ENCODE data around the gene SYNGR3.

Gene SYNGR3, protein sequence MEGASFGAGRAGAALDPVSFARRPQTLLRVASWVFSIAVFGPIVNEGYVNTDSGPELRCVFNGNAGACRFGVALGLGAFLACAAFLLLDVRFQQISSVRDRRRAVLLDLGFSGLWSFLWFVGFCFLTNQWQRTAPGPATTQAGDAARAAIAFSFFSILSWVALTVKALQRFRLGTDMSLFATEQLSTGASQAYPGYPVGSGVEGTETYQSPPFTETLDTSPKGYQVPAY

DNA sequence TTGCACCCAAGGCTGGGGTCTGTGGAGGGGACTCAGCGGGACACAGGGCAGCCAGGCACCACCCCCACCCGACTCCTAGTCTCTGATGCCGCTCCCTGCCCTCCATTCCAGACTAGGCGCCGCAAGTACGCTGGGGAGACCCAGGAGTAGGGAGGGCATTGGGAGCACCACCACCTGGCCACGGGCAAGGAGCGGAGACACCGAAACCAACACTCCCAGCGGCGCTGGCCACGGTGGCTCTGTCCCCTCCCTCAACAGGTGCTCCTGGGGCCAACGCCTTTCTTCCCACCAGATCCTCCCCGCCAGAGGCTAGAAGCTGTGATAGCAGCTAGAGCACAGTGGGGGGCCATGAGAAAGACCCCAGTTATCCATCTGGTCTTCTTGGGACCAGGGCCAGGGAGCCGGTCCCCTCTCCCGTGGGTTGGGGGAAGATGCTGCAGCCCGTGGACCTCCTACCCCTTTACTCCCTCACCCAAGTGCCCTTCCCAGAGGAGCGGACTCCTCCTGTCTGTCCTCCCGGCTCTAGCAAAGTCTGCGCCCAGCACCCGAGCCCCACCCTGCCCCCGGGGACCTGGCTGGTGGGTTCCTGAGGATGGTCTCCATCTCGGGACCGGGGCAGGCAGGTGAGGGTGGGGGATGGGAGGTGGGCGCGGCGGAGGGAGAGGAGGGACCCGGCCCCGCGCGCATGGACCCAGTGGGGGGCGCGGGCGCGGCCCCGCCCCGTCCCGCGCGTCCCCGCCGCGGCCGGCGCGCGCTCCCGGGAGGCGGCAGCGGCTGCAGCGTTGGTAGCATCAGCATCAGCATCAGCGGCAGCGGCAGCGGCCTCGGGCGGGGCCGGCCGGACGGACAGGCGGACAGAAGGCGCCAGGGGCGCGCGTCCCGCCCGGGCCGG lies at the start of gene SYNGR3:
Gene SYNGR3 (plus strand): TSS at position 762 of the 892 bp plus-strand sequence. CDS start 133 bp downstream, outside the sequence.
- TF ChIP-seq, protein P1, sequence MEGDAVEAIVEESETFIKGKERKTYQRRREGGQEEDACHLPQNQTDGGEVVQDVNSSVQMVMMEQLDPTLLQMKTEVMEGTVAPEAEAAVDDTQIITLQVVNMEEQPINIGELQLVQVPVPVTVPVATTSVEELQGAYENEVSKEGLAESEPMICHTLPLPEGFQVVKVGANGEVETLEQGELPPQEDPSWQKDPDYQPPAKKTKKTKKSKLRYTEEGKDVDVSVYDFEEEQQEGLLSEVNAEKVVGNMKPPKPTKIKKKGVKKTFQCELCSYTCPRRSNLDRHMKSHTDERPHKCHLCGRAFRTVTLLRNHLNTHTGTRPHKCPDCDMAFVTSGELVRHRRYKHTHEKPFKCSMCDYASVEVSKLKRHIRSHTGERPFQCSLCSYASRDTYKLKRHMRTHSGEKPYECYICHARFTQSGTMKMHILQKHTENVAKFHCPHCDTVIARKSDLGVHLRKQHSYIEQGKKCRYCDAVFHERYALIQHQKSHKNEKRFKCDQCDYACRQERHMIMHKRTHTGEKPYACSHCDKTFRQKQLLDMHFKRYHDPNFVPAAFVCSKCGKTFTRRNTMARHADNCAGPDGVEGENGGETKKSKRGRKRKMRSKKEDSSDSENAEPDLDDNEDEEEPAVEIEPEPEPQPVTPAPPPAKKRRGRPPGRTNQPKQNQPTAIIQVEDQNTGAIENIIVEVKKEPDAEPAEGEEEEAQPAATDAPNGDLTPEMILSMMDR (IDR thresholded peaks at IDR 0.05; ENCODE audit: insufficient read depth, low read length, missing control alignments): no peak
- CTCF ChIA-PET: interaction anchor here (1.2 to 16.4 kb wide), 2 partner anchors 14 to 151 kb away, joined by 5 to 163 read pairs; no protein-coding TSS in a partner anchor
- POLR2A ChIA-PET: no interaction called here
- no peak for DNase-seq (ENCODE audit: low read depth, low spot score)
- no peak within 1 kb of the TSS; the same call in 1 of the 2 replicates for H3K4me3 ChIP-seq (ENCODE audit: low read depth, low read length)

DNA sequence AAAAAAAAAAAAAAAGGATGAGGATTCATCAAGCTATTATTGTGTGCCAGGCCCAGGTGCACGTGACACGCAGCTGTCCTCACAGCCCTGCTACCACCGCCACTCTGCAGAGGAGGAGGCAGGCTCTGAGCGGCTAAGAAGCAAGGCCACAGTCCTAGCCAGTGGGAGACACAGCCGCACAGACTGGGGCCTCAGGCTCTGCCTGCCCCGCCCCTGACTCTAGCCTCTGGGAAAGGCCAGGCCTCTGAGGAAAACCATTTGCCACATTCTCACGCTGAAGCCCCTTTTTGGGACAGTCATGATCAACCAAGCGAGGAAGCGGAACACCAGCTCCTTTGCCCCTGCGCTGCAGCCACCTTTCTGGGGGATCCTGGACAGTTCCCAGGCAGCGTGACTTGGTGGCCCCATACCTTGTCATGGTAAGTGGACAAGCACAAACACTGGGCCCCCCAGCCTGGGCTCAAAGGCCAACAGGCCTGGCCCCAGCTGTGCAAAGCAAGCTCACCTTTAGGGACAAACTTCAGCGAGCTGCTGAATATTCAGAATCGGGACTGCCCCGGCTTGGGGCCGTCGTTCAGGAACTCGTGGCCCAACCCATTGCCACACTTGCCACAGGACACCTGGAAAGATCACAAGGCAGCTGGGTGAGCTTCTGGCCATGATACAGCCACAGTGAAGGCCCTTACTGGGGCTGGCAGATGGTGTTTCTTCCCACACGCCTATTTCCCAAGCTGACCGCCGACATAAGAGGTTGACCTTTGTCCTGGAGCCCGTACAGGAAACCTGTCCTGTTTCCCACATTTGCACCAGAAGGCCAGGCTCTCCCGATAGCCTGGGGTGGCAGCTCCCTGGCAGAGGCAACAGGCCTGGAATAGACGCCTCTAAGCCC lies 49.3 kb upstream of the SYNGR3 start:
- ChIA-PET POLR2A (interaction anchor here (1.7 kb wide), 1 partner anchor 24 kb away, joined by 5 read pairs; the partner anchor contains the start of gene RPS2), CTCF (interaction anchor here (0.7 to 7.4 kb wide), 9 partner anchors 8 to 200 kb away, joined by 3 to 80 read pairs (median 4); partner anchors contain the start of gene RPS2)
- H3K4me3 ChIP-seq (ENCODE audit: low read depth, low read length): no peak overlapping the region
- TF ChIP-seq, protein P1 (IDR thresholded peaks at IDR 0.05; ENCODE audit: insufficient read depth, low read length, missing control alignments): no peak
- DNase-seq (ENCODE audit: low read depth, low spot score): no peak

DNA sequence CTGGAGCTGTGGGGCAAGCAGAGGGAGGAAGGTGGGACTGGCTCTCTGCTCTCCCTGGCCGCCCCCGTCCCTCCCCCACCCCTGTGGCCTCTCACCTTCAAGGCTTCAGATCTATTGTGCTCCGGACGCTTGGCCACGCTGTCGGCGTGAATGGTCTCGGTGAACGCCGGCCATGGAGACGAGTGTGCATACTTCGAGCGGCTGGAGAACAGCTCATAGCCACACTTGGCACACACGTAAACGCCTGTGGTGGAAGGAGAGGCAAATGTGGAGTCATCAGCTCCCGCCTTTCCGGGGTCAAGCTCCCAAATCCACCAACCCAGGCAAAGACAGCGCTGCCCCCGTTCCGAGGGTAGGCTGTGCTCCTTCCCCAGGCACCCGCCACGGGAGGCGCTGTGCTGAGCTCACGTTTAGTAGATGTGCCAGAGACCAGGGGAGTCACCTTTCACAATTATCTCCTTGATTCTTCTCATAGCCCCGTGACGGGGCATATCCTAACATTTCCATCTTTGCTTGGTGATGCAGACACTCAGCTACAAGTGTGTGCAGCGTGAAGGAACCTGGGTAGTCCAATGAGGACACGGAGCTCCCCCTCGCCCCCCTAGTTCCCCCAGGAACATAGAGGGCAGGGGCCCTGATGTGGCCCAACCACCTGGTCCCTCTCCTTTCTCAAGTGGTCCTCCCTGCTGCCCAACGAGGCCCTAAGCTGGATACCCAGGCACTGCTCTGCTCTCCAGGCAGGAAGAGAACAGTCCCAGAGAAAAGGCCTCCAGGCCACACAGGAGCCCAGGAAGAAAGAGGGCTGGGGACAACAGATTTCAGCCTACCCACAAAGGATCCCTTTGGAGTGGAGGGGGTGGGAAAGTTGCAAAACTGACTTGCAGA lies 48.4 kb upstream of the SYNGR3 start:
- ChIA-PET CTCF (interaction anchor here (0.8 to 7.4 kb wide), 7 partner anchors 9 to 199 kb away, joined by 3 to 80 read pairs (median 4); partner anchors contain the start of gene RPS2), POLR2A (interaction anchor here (1.7 kb wide), 1 partner anchor 23 kb away, joined by 5 read pairs; the partner anchor contains the start of gene RPS2)
- H3K4me3 ChIP-seq (ENCODE audit: low read depth, low read length): peak overlapping the region; percentile 87
- no peak for DNase-seq (ENCODE audit: low read depth, low spot score)
- TF ChIP-seq, protein P1 (IDR thresholded peaks at IDR 0.05; ENCODE audit: insufficient read depth, low read length, missing control alignments): no peak

DNA sequence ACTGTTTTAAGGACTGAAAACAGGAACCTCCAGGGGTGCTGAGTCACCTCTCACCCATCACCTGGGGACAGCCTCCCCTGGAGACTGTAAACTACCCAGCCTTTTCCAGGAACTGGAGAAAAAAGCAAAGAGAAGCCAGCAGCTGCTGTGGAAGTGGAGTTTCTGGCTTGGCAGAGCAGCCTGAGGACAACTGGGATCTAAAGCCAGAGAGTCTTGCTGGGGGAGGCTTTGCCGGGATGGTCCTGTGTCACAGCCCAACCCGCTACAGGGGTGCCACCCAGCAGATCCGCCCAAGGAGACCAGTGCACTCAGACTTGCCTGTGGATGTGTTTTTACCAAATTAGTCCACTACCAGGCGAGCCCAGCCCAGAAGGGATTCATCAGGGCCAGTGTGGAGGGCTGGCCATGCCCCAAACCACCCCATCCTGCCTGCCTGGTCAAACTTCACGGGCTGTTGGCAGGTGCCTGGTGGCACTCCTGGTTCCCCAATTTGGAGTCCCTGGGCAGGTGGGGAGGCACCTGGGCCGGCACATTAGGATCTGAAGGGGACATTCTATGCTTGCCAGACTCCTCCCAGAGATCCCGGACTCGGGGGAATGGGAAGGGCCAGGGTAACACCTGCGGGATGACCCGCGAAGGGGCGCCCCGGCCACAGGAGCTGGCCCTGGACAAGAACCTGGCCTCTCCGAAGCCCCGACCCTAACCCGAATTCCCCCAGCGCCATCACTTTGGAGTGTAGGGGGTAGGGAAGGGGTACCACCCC lies 47.5 kb upstream of the SYNGR3 start:
- ChIA-PET CTCF (interaction anchor here (1.2 to 7.4 kb wide), 6 partner anchors 10 to 168 kb away, joined by 3 to 80 read pairs (median 4); partner anchors contain the start of gene RPS2), POLR2A (no interaction called here)
- TF ChIP-seq, protein P1 (IDR thresholded peaks at IDR 0.05; ENCODE audit: insufficient read depth, low read length, missing control alignments): no peak
- no peak for DNase-seq (ENCODE audit: low read depth, low spot score)
- peak overlapping the region; percentile 87 for H3K4me3 ChIP-seq (ENCODE audit: low read depth, low read length)

Measured in AG04449 (cell line).